Measurements from ENCODE around the gene KCNN3.

Gene KCNN3

GRCh38 chr1:154824179-154825000 is 45.7 kb downstream of the KCNN3 start:
- no peak overlapping the region for H3K27ac ChIP-seq
- H3K9me3 ChIP-seq (ENCODE audit: control insufficient read depth, low read length): no peaks in the 10 kb centered on the region
- H3K27me3 ChIP-seq (ENCODE audit: control insufficient read depth, insufficient read depth, low read length): no peaks in the 10 kb centered on the region
- H3K4me1 ChIP-seq: no peaks in the 10 kb centered on the region
- H2AFZ ChIP-seq: no peak overlapping the region
- no peak for TF ChIP-seq CTCF (IDR thresholded peaks at IDR 0.05)
- H3K79me2 ChIP-seq: no peaks in the 10 kb centered on the region
- H3K36me3 ChIP-seq (ENCODE audit: control insufficient read depth, insufficient read depth, low read length): no peaks in the 10 kb centered on the region
- no peak overlapping the region for H3K4me2 ChIP-seq (ENCODE audit: low read length)
- no peak overlapping the region for H3K4me3 ChIP-seq (ENCODE audit: low read depth, low read length)
- H3K9ac ChIP-seq: no peak overlapping the region

- H3K9ac ChIP-seq: no peak overlapping the region
- no peak for TF ChIP-seq CTCF (IDR thresholded peaks at IDR 0.05)
- no peaks in the 10 kb centered on the region for H3K9me3 ChIP-seq (ENCODE audit: control insufficient read depth, low read length)
- no peak overlapping the region for H3K27ac ChIP-seq
- H3K4me3 ChIP-seq (ENCODE audit: low read depth, low read length): no peak overlapping the region
- no peak overlapping the region for H2AFZ ChIP-seq
- H3K4me2 ChIP-seq (ENCODE audit: low read length): no peak overlapping the region
- H3K79me2 ChIP-seq: no peaks in the 10 kb centered on the region
- no peaks in the 10 kb centered on the region for H3K27me3 ChIP-seq (ENCODE audit: control insufficient read depth, insufficient read depth, low read length)
- no peaks in the 10 kb centered on the region for H3K4me1 ChIP-seq
- H3K36me3 ChIP-seq (ENCODE audit: control insufficient read depth, insufficient read depth, low read length): no peaks in the 10 kb centered on the region
These were observed 47.4 kb downstream of the KCNN3 start for GRCh38 chr1:154822717-154823116.

- TF ChIP-seq CTCF (IDR thresholded peaks at IDR 0.05): no peak
- H3K27ac ChIP-seq: no peak overlapping the region
These were observed 47.8 kb downstream of the KCNN3 start for GRCh38 chr1:154822233-154822632.

GRCh38 chr1:154821083-154821482 is 49.0 kb downstream of the KCNN3 start:
- H3K9me3 ChIP-seq (ENCODE audit: control insufficient read depth, low read length): no peaks in the 10 kb centered on the region
- H2AFZ ChIP-seq: no peak overlapping the region
- no peak overlapping the region for H3K9ac ChIP-seq
- no peak overlapping the region for H3K27ac ChIP-seq
- no peaks in the 10 kb centered on the region for H3K36me3 ChIP-seq (ENCODE audit: control insufficient read depth, insufficient read depth, low read length)
- no peaks in the 10 kb centered on the region for H3K79me2 ChIP-seq
- H3K4me2 ChIP-seq (ENCODE audit: low read length): no peak overlapping the region
- no peaks in the 10 kb centered on the region for H3K4me1 ChIP-seq
- H3K27me3 ChIP-seq (ENCODE audit: control insufficient read depth, insufficient read depth, low read length): no peaks in the 10 kb centered on the region
- H3K4me3 ChIP-seq (ENCODE audit: low read depth, low read length): no peak overlapping the region
- TF ChIP-seq CTCF (IDR thresholded peaks at IDR 0.05): no peak

More at GRCh38 chr1:154822233-154822632, 47.8 kb downstream of the KCNN3 start:
- Histone ChIP-seq H3K36me3 (ENCODE audit: control insufficient read depth, insufficient read depth, low read length) (no peaks in the 10 kb centered on the region), H3K9ac (no peak overlapping the region), H3K79me2 (no peaks in the 10 kb centered on the region), H3K4me3 (ENCODE audit: low read depth, low read length) (no peak overlapping the region), H3K4me2 (ENCODE audit: low read length) (no peak overlapping the region), H3K27me3 (ENCODE audit: control insufficient read depth, insufficient read depth, low read length) (no peaks in the 10 kb centered on the region), H3K4me1 (no peaks in the 10 kb centered on the region), H2AFZ (no peak overlapping the region), H3K9me3 (ENCODE audit: control insufficient read depth, low read length) (no peaks in the 10 kb centered on the region)

- no peak overlapping the region for H3K27ac ChIP-seq
- TF ChIP-seq CTCF (IDR thresholded peaks at IDR 0.05): no peak
- H2AFZ ChIP-seq: no peak overlapping the region
These were observed 49.4 kb downstream of the KCNN3 start for GRCh38 chr1:154820646-154821045.

More at GRCh38 chr1:154820646-154821045, 49.4 kb downstream of the KCNN3 start:
- Histone ChIP-seq H3K36me3 (ENCODE audit: control insufficient read depth, insufficient read depth, low read length) (no peaks in the 10 kb centered on the region), H3K9me3 (ENCODE audit: control insufficient read depth, low read length) (no peaks in the 10 kb centered on the region), H3K4me1 (no peaks in the 10 kb centered on the region), H3K4me3 (ENCODE audit: low read depth, low read length) (no peak overlapping the region), H3K4me2 (ENCODE audit: low read length) (no peak overlapping the region), H3K79me2 (no peaks in the 10 kb centered on the region), H3K27me3 (ENCODE audit: control insufficient read depth, insufficient read depth, low read length) (no peaks in the 10 kb centered on the region), H3K9ac (no peak overlapping the region)
